Keratinocyte (primary cell): ENCODE measurements around the gene BRSK2.

Experiments
- EZH2 ChIP-seq: IDR thresholded peaks from one replicate; pipeline ENCODE4 v1.6.1; 2012; ENCODE audit warnings: inconsistent platforms, mild to moderate bottlenecking, low read length, moderate library complexity
- TF ChIP-seq, protein P1 (sequence below), 3 experiments: IDR thresholded peaks in 1 of 3; conservative IDR thresholded peaks in 1 of 3; optimal IDR thresholded peaks in 1 of 3; 2 replicates in 2 of 3; 3 replicates in 1 of 3; pipeline versions ENCODE3 to v1.5.1; 2011; ENCODE audit warnings: low read length in 3 of 3, mild to moderate bottlenecking in 3 of 3, moderate library complexity in 2 of 3, control low read depth in 1 of 3, inconsistent platforms in 1 of 3; ENCODE audit not compliant: insufficient read depth in 2 of 3; ENCODE audit errors: extremely low read depth in 1 of 3

DNA sequence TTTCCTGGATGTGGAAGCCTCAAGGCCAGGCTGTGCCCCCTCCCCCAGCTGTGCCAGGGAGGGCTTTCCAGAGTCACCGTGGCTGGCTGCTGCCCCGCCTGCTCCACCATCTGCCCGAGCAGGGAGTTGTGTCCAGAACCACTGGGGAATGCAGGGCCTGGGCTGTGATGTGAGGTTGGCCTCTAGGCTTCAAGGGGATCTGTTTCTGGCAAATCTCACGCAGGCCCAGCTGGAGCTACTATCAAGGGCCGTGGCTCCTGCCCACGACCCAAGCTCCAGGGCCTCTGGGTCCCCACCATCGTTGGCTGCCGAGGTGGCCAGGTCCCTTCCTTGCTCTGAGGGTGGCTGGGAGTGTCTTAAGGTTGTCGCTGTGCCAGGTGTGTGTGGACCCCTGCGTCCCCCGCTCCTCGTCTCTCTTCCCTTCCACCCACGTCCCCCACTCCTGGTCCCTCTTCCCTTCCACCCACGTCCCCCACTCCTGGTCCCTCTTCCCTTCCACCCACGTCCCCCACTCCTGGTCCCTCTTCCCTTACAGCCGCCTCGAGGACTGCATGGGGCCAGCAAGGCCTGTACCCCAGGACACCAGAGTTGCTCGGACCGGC is 6.1 kb downstream of the BRSK2 start:
- TF ChIP-seq, protein P1, sequence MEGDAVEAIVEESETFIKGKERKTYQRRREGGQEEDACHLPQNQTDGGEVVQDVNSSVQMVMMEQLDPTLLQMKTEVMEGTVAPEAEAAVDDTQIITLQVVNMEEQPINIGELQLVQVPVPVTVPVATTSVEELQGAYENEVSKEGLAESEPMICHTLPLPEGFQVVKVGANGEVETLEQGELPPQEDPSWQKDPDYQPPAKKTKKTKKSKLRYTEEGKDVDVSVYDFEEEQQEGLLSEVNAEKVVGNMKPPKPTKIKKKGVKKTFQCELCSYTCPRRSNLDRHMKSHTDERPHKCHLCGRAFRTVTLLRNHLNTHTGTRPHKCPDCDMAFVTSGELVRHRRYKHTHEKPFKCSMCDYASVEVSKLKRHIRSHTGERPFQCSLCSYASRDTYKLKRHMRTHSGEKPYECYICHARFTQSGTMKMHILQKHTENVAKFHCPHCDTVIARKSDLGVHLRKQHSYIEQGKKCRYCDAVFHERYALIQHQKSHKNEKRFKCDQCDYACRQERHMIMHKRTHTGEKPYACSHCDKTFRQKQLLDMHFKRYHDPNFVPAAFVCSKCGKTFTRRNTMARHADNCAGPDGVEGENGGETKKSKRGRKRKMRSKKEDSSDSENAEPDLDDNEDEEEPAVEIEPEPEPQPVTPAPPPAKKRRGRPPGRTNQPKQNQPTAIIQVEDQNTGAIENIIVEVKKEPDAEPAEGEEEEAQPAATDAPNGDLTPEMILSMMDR (optimal IDR thresholded peaks at IDR 0.05 in 1 of 3, IDR thresholded peaks at IDR 0.05 in 1 of 3, conservative IDR thresholded peaks at IDR 0.05 in 1 of 3; ENCODE audit: extremely low read depth in 1 of 3, insufficient read depth in 2 of 3, low read length in 3 of 3) = no peak
- no peak for TF ChIP-seq EZH2
